K562 (cell line): ENCODE results near the gene ICAM2. TPM values are rescaled to one million over a fixed set of nuclear protein-coding genes. Genes with fewer than 3 reads are reported as not detected.

ENCODE experiments used
- ASH1L ChIP-seq: fragments of 450-650 bp; IDR thresholded peaks from 2 replicates; pipeline ENCODE4 v1.6.1; 2018; ENCODE audit warnings: borderline replicate concordance, mild to moderate bottlenecking, low read depth; ENCODE audit not compliant: partially characterized antibody
- CSDE1 ChIP-seq, 2 experiments: fragments of 450-650 bp; IDR thresholded peaks; 2 replicates each; pipeline ENCODE4 v1.6.1; 2016; ENCODE audit warnings: mild to moderate bottlenecking in 1 of 2
- EHMT2 ChIP-seq: fragments of 450-650 bp; IDR thresholded peaks from 2 replicates; pipeline ENCODE4 v1.6.1; 2018; ENCODE audit warnings: antibody characterized with exemption
- ESRRA ChIP-seq: fragments of 450-650 bp; IDR thresholded peaks from 2 replicates; pipeline ENCODE4 v1.6.1; 2014; ENCODE audit warnings: low read depth, mild to moderate bottlenecking, moderate library complexity, borderline replicate concordance
- HCFC1 ChIP-seq: IDR thresholded peaks from 2 replicates; pipeline ENCODE4 v1.6.1; 2012; ENCODE audit warnings: low read depth, low read length, improper control_type of control experiment
- IFI16 ChIP-seq: fragments of 250-450 bp; sonication (Bioruptor Pico); IDR thresholded peaks from 2 replicates; pipeline ENCODE4 v2.1.2; 2022; ENCODE audit warnings: mild to moderate bottlenecking, inconsistent platforms
- NFE2 ChIP-seq: IDR thresholded peaks from 2 replicates; pipeline ENCODE4 v1.6.1; 2014; ENCODE audit warnings: antibody characterized with exemption, low read depth
- NR4A1 ChIP-seq, 2 experiments: fragments of 250-450 bp in 1 of 2; fragments of 450-650 bp in 1 of 2; sonication (Bioruptor Pico) in 1 of 2; IDR thresholded peaks; 2 replicates each; pipeline versions ENCODE4 v1.4.0 to v1.6.1; 2016 to 2020; ENCODE audit warnings: mild to moderate bottlenecking in 2 of 2, missing compliant biosample characterization in 1 of 2, missing genetic modification characterization in 1 of 2, moderate library complexity in 1 of 2
- PCBP1 ChIP-seq: fragments of 200-400 bp; formaldehyde crosslinking; IDR thresholded peaks from 2 replicates; pipeline ENCODE4 v1.6.1; 2018; ENCODE audit warnings: mild to moderate bottlenecking, low read depth, low read length; ENCODE audit not compliant: poor library complexity, severe bottlenecking
- PRPF4 ChIP-seq: fragments of 200-400 bp; formaldehyde crosslinking; IDR thresholded peaks from one replicate; pipeline ENCODE4 v1.6.1; 2017; ENCODE audit warnings: low read length, low read depth, mild to moderate bottlenecking; ENCODE audit not compliant: insufficient read depth, poor library complexity, severe bottlenecking
- RBBP5 ChIP-seq: fragments of 200-600 bp; sonication (generic); IDR thresholded peaks from 2 replicates; pipeline ENCODE4 v1.6.1; 2012; ENCODE audit warnings: borderline replicate concordance, mild to moderate bottlenecking, low read length, control low read depth, inconsistent platforms; ENCODE audit not compliant: insufficient read depth, poor library complexity, severe bottlenecking
- RBM15 ChIP-seq: fragments of 200-400 bp; formaldehyde crosslinking; IDR thresholded peaks from 2 replicates; pipeline ENCODE4 v1.6.1; 2018; ENCODE audit warnings: mild to moderate bottlenecking, low read length, moderate library complexity; ENCODE audit not compliant: insufficient read depth
- RFX1 ChIP-seq: fragments of 450-650 bp; IDR thresholded peaks from 2 replicates; pipeline ENCODE4 v1.6.1; 2016; ENCODE audit warnings: mild to moderate bottlenecking, moderate library complexity
- RFX7 ChIP-seq: fragments of 250-450 bp; sonication (Bioruptor Pico); IDR thresholded peaks from 2 replicates; pipeline ENCODE4 v1.5.1; 2021; ENCODE audit warnings: mild to moderate bottlenecking
- SP2 ChIP-seq: IDR thresholded peaks from 2 replicates; pipeline ENCODE4 v1.6.1; 2011; ENCODE audit warnings: mild to moderate bottlenecking, low read depth, low read length, moderate library complexity; ENCODE audit not compliant: poor library complexity, severe bottlenecking; ENCODE audit errors: extremely low read depth
- SRSF1 ChIP-seq: fragments of 200-400 bp; formaldehyde crosslinking; IDR thresholded peaks from 2 replicates; pipeline ENCODE4 v1.6.1; 2017; ENCODE audit warnings: mild to moderate bottlenecking, low read depth, low read length, moderate library complexity
- ZNF644 ChIP-seq: fragments of 200-800 bp; sonication (Bioruptor generic); IDR thresholded peaks from 2 replicates; pipeline ENCODE4 v1.6.1; 2016; ENCODE audit warnings: low read depth, missing genetic modification characterization, missing compliant biosample characterization
- polyA plus RNA-seq, 8 experiments: library from polyadenylated mRNA; depleted of rRNA in 4 of 8; stranded (reverse) in 5 of 8; unstranded in 3 of 8; fragments of >200 nt; fragmentation: Nextera tagmentation in 2 of 8; fragmentation: Illumina TruSeq in 1 of 8; extraction: Ambion mirVana in 2 of 8; extraction: Trizol in 1 of 8; gene quantifications; 2 replicates each; pipeline versions ENCODE4 v1.2.1 to v1.2.3, GENCODE V29; 2011 to 2014; ENCODE audit warnings: inconsistent platforms in 1 of 8, missing spikeins in 1 of 8
- total RNA-seq, 7 experiments: library from RNA; depleted of rRNA in 6 of 7; stranded (reverse); fragments of >200 nt in 6 of 7; fragmentation: Illumina TruSeq in 2 of 7; extraction: Trizol in 2 of 7; gene quantifications; 2 replicates each; pipeline versions ENCODE4 v1.2.1 to v1.2.3, GENCODE V29; 2011 to 2021; ENCODE audit warnings: low replicate concordance in 1 of 7
- TF ChIP-seq, protein P1 (sequence below): sonication (generic); formaldehyde crosslinking; IDR thresholded peaks from 2 replicates; pipeline ENCODE4 v1.8.0; 2022; ENCODE audit warnings: mild to moderate bottlenecking, missing genetic modification reagents
- TF ChIP-seq, protein P2 (sequence below): fragments of 450-650 bp; IDR thresholded peaks from 2 replicates; pipeline ENCODE4 v1.6.1; 2016; ENCODE audit warnings: borderline replicate concordance
- TF ChIP-seq, protein P3 (sequence below): fragments of 450-650 bp; IDR thresholded peaks from 2 replicates; pipeline ENCODE4 v1.6.1; 2016; ENCODE audit warnings: antibody characterized with exemption

Gene ICAM2
- total and polyA plus RNA-seq, 9 of the 15 experiments (the other 6 are each of a cell fraction or from before 2014, with no cell fraction given): 37.9 to 89.4 (median 60.6) TPM

DNA sequence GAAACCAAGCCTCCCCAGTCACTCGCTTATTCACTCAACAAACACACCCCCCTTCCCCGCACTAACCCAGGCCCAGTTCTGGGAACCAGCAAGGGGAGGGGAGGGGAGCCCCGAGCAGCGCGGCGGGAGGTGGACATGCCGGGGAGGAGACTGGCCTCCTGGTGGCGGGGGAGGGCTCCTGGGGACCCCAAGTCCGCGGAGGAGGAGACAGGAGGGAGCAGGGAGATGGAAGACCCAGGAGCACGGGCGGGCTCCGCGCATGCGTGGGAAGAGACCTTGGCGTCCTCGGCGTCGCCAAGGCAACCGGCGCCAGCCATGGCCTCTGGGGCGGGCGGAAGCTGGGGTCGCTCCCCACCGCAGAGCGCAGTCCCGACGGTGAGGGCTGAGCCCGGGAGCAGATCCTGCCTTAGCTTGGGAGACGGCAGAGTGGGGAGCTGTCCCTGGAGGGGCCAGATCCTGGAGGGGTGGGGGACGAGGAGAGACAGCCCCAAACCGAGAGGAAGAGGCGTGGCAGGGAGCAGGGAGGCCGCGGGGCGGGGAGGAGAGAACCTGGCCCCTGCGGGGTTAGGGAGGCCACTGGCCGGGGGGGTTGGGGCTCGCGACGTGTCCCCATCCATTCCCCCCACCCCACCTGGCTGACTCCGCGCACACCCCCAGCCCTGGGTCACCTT lies 22.2 kb downstream of the ICAM2 start, which contains the start of gene PRR29 (continued):
- TF ChIP-seq, protein P1, sequence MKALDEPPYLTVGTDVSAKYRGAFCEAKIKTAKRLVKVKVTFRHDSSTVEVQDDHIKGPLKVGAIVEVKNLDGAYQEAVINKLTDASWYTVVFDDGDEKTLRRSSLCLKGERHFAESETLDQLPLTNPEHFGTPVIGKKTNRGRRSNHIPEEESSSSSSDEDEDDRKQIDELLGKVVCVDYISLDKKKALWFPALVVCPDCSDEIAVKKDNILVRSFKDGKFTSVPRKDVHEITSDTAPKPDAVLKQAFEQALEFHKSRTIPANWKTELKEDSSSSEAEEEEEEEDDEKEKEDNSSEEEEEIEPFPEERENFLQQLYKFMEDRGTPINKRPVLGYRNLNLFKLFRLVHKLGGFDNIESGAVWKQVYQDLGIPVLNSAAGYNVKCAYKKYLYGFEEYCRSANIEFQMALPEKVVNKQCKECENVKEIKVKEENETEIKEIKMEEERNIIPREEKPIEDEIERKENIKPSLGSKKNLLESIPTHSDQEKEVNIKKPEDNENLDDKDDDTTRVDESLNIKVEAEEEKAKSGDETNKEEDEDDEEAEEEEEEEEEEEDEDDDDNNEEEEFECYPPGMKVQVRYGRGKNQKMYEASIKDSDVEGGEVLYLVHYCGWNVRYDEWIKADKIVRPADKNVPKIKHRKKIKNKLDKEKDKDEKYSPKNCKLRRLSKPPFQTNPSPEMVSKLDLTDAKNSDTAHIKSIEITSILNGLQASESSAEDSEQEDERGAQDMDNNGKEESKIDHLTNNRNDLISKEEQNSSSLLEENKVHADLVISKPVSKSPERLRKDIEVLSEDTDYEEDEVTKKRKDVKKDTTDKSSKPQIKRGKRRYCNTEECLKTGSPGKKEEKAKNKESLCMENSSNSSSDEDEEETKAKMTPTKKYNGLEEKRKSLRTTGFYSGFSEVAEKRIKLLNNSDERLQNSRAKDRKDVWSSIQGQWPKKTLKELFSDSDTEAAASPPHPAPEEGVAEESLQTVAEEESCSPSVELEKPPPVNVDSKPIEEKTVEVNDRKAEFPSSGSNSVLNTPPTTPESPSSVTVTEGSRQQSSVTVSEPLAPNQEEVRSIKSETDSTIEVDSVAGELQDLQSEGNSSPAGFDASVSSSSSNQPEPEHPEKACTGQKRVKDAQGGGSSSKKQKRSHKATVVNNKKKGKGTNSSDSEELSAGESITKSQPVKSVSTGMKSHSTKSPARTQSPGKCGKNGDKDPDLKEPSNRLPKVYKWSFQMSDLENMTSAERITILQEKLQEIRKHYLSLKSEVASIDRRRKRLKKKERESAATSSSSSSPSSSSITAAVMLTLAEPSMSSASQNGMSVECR (CRISPR knock-in tag): peak; percentile 97
- TF ChIP-seq IFI16 (CRISPR knock-in tag) (no peak), PCBP1 (peak; percentile 58), RBBP5 (no peak), NFE2 (no peak), SRSF1 (no peak), RFX7 (CRISPR knock-in tag) (no peak), ZNF644 (tag) (no peak), SP2 (no peak), RBM15 (no peak), PRPF4 (no peak), EHMT2 (no peak), CSDE1 (IDR thresholded peaks at IDR 0.05) (peak in 1 of 2 experiments; percentile 92; a peak in 2 of 4 replicates), ESRRA (no peak), RFX1 (peak; percentile 97), ASH1L (no peak), HCFC1 (peak; percentile 14; the same call in 1 of the 2 replicates), NR4A1 (CRISPR knock-in tag; IDR thresholded peaks at IDR 0.05) (no peak), NR4A1 (tag; IDR thresholded peaks at IDR 0.05) (no peak)
- TF ChIP-seq, protein P2, sequence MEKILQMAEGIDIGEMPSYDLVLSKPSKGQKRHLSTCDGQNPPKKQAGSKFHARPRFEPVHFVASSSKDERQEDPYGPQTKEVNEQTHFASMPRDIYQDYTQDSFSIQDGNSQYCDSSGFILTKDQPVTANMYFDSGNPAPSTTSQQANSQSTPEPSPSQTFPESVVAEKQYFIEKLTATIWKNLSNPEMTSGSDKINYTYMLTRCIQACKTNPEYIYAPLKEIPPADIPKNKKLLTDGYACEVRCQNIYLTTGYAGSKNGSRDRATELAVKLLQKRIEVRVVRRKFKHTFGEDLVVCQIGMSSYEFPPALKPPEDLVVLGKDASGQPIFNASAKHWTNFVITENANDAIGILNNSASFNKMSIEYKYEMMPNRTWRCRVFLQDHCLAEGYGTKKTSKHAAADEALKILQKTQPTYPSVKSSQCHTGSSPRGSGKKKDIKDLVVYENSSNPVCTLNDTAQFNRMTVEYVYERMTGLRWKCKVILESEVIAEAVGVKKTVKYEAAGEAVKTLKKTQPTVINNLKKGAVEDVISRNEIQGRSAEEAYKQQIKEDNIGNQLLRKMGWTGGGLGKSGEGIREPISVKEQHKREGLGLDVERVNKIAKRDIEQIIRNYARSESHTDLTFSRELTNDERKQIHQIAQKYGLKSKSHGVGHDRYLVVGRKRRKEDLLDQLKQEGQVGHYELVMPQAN: peak; percentile 95
- TF ChIP-seq, protein P3, sequence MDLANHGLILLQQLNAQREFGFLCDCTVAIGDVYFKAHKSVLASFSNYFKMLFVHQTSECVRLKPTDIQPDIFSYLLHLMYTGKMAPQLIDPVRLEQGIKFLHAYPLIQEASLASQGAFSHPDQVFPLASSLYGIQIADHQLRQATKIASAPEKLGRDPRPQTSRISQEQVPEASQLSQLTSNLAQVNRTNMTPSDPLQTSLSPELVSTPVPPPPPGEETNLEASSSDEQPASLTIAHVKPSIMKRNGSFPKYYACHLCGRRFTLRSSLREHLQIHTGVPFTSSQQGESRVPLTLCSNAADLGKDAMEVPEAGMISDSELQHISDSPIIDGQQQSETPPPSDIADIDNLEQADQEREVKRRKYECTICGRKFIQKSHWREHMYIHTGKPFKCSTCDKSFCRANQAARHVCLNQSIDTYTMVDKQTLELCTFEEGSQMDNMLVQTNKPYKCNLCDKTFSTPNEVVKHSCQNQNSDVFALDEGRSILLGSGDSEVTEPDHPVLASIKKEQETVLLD: peak; percentile 93
